K562 (cell line): ENCODE results near the gene ZMIZ1. TPM values are rescaled to one million over a fixed set of nuclear protein-coding genes. Genes with fewer than 3 reads are reported as not detected.

Experiments used
- ARHGAP35 ChIP-seq: fragments of 450-650 bp; IDR thresholded peaks from 2 replicates; pipeline ENCODE4 v1.6.1; 2018; ENCODE audit not compliant: partially characterized antibody
- ATF2 ChIP-seq: sonication (generic); formaldehyde crosslinking; IDR thresholded peaks from 2 replicates; pipeline ENCODE4 v1.8.1; 2022; ENCODE audit warnings: missing genetic modification reagents
- CREM ChIP-seq: IDR thresholded peaks from 2 replicates; pipeline ENCODE4 v1.6.1; 2014; ENCODE audit warnings: antibody characterized with exemption, low read depth
- E2F4 ChIP-seq: sonication (generic); formaldehyde crosslinking; IDR thresholded peaks from 2 replicates; pipeline ENCODE4 v1.8.0; 2022; ENCODE audit warnings: mild to moderate bottlenecking, low read depth, missing genetic modification reagents
- FOS ChIP-seq: IDR thresholded peaks from 3 replicates; pipeline ENCODE4 v1.6.1; 2011; ENCODE audit not compliant: insufficient read length; ENCODE audit errors: extremely low read depth
- FOXK2 ChIP-seq, 2 experiments: fragments of 450-650 bp; IDR thresholded peaks in 1 of 2; conservative IDR thresholded peaks in 1 of 2; 2 replicates each; pipeline ENCODE4 v1.6.1; 2016; ENCODE audit warnings: low read depth in 2 of 2, mild to moderate bottlenecking in 1 of 2
- HNRNPH1 ChIP-seq: fragments of 200-400 bp; formaldehyde crosslinking; optimal IDR thresholded peaks from 2 replicates; pipeline ENCODE3; 2017; ENCODE audit warnings: low read depth, mild to moderate bottlenecking, low read length, moderate library complexity
- ID3 ChIP-seq, 2 experiments: fragments of 250-450 bp in 1 of 2; fragments of 450-650 bp in 1 of 2; sonication (Bioruptor Pico) in 1 of 2; IDR thresholded peaks; 2 replicates each; pipeline versions ENCODE4 v1.6.1 to v1.8.0; 2016 to 2021; ENCODE audit warnings: mild to moderate bottlenecking in 2 of 2, moderate library complexity in 2 of 2, missing compliant biosample characterization in 1 of 2, missing genetic modification characterization in 1 of 2
- MAZ ChIP-seq, 2 experiments: fragments of 450-650 bp in 1 of 2; sonication (generic) in 1 of 2; formaldehyde crosslinking; IDR thresholded peaks in 1 of 2; conservative IDR thresholded peaks in 1 of 2; 2 replicates each; pipeline versions ENCODE4 v1.4.0 to v1.5.0; 2020; ENCODE audit warnings: mild to moderate bottlenecking in 1 of 2, missing genetic modification reagents in 1 of 2
- MEIS2 ChIP-seq: fragments of 450-650 bp; IDR thresholded peaks from 2 replicates; pipeline ENCODE4 v1.6.1; 2014; ENCODE audit warnings: mild to moderate bottlenecking; ENCODE audit not compliant: partially characterized antibody
- RFX5 ChIP-seq: IDR thresholded peaks from 2 replicates; pipeline ENCODE4 v1.6.1; 2011; ENCODE audit warnings: low read depth, mild to moderate bottlenecking, improper control_type of control experiment, low read length
- SIX5 ChIP-seq, 2 experiments: IDR thresholded peaks; 2 replicates each; pipeline ENCODE4 v1.6.1; 2011; ENCODE audit warnings: low read length in 2 of 2, borderline replicate concordance in 1 of 2, low read depth in 1 of 2, mild to moderate bottlenecking in 1 of 2, moderate library complexity in 1 of 2; ENCODE audit not compliant: insufficient read depth in 1 of 2
- SMAD2 ChIP-seq: fragments of 150-350 bp; IDR thresholded peaks from 2 replicates; pipeline ENCODE4 v1.6.1; 2014; ENCODE audit warnings: low read depth, mild to moderate bottlenecking, low read length
- SMAD4 ChIP-seq: fragments of 250-450 bp; sonication (Bioruptor Pico); conservative IDR thresholded peaks from 2 replicates; pipeline ENCODE4 v1.8.0; 2021; ENCODE audit warnings: inconsistent platforms, mild to moderate bottlenecking, moderate library complexity
- STAT6 ChIP-seq: sonication (generic); formaldehyde crosslinking; IDR thresholded peaks from 2 replicates; pipeline ENCODE4 v1.8.1; 2023; ENCODE audit warnings: mild to moderate bottlenecking, missing genetic modification reagents
- U2AF2 ChIP-seq: fragments of 200-400 bp; formaldehyde crosslinking; optimal IDR thresholded peaks from 2 replicates; pipeline ENCODE3; 2017; ENCODE audit warnings: low read depth, mild to moderate bottlenecking, low read length
- ZKSCAN3 ChIP-seq: fragments of 250-450 bp; sonication (Bioruptor Pico); IDR thresholded peaks from 2 replicates; pipeline ENCODE4 v1.4.0; 2020
- ZNF212 ChIP-seq: fragments of 450-650 bp; formaldehyde crosslinking; IDR thresholded peaks from 2 replicates; pipeline ENCODE4 v1.4.0; 2020; ENCODE audit warnings: mild to moderate bottlenecking
- ZNF217 ChIP-seq: sonication (generic); formaldehyde crosslinking; IDR thresholded peaks from 2 replicates; pipeline ENCODE4 v1.8.0; 2022; ENCODE audit warnings: mild to moderate bottlenecking, missing genetic modification reagents
- ZNF408 ChIP-seq: fragments of 250-450 bp; sonication (Bioruptor Pico); IDR thresholded peaks from 2 replicates; pipeline ENCODE4 v1.4.0; 2020; ENCODE audit warnings: low read depth, mild to moderate bottlenecking, moderate library complexity
- ZNF583 ChIP-seq: fragments of 250-450 bp; sonication (Bioruptor Pico); IDR thresholded peaks from 2 replicates; pipeline ENCODE4 v1.4.0; 2020
- ZNF764 ChIP-seq: fragments of 250-450 bp; sonication (Bioruptor Pico); IDR thresholded peaks from 2 replicates; pipeline ENCODE4 v1.4.0; 2020; ENCODE audit warnings: low read depth, mild to moderate bottlenecking, moderate library complexity
- polyA plus RNA-seq, 8 experiments: library from polyadenylated mRNA; depleted of rRNA in 4 of 8; stranded (reverse) in 5 of 8; unstranded in 3 of 8; fragments of >200 nt; fragmentation: Nextera tagmentation in 2 of 8; fragmentation: Illumina TruSeq in 1 of 8; extraction: Ambion mirVana in 2 of 8; extraction: Trizol in 1 of 8; gene quantifications; 2 replicates each; pipeline versions ENCODE4 v1.2.1 to v1.2.3, GENCODE V29; 2011 to 2014; ENCODE audit warnings: inconsistent platforms in 1 of 8, missing spikeins in 1 of 8
- total RNA-seq, 7 experiments: library from RNA; depleted of rRNA in 6 of 7; stranded (reverse); fragments of >200 nt in 6 of 7; fragmentation: Illumina TruSeq in 2 of 7; extraction: Trizol in 2 of 7; gene quantifications; 2 replicates each; pipeline versions ENCODE4 v1.2.1 to v1.2.3, GENCODE V29; 2011 to 2021; ENCODE audit warnings: low replicate concordance in 1 of 7

The ZMIZ1 gene
- total and polyA plus RNA-seq, 9 of the 15 experiments (the other 6 are each of a cell fraction or from before 2014, with no cell fraction given): 1.0 to 37.3 (median 4.3) TPM

- no peak for TF ChIP-seq ID3 (CRISPR knock-in tag; IDR thresholded peaks at IDR 0.05)
- peak; percentile 91 for TF ChIP-seq ID3 (tag; IDR thresholded peaks at IDR 0.05)
- TF ChIP-seq MAZ (CRISPR knock-in tag; conservative IDR thresholded peaks at IDR 0.05 in 1 of 2, IDR thresholded peaks at IDR 0.05 in 1 of 2): no peak; a peak in 2 of 4 replicates
- no peak for TF ChIP-seq HNRNPH1
- no peak for TF ChIP-seq ARHGAP35
- TF ChIP-seq FOXK2 (conservative IDR thresholded peaks at IDR 0.05 in 1 of 2, IDR thresholded peaks at IDR 0.05 in 1 of 2; ENCODE audit: low read depth in 2 of 2): no peak
- peak; percentile 71 for TF ChIP-seq ZKSCAN3 (CRISPR knock-in tag)
- no peak for TF ChIP-seq ZNF217 (CRISPR knock-in tag)
- TF ChIP-seq MEIS2: no peak
- no peak for TF ChIP-seq FOS
- peak; percentile 92; the same call in 1 of the 2 replicates for TF ChIP-seq ZNF583 (CRISPR knock-in tag)
- no peak for TF ChIP-seq SMAD2
- TF ChIP-seq ZNF408 (CRISPR knock-in tag): no peak
- TF ChIP-seq ZNF212 (CRISPR knock-in tag): 0 out of 2 replicates have a peak, but pooled peaks have one; percentile 35
- no peak for TF ChIP-seq U2AF2
- TF ChIP-seq E2F4: no peak
- TF ChIP-seq CREM: no peak
- TF ChIP-seq ATF2 (CRISPR knock-in tag): no peak
- TF ChIP-seq ZNF764: no peak; the same call in 1 of the 2 replicates
- TF ChIP-seq SMAD4: peak; percentile 97
- TF ChIP-seq STAT6 (CRISPR knock-in tag): no peak
- TF ChIP-seq SIX5 (IDR thresholded peaks at IDR 0.05; ENCODE audit: borderline replicate concordance in 1 of 2, insufficient read depth in 1 of 2, low read depth in 1 of 2, low read length in 2 of 2): no peak
- TF ChIP-seq RFX5: no peak
These were observed 15.5 kb downstream of the ZMIZ1 start (continued) for GRCh38 chr10:79084012-79084971.
